Vagina (tissue), 2 donors: ENCODE measurements around the gene SFMBT2.

Experiments used
- CTCF ChIP-seq, 3 experiments: fragments of 450-650 bp in 2 of 3; fragments of 200-600 bp in 1 of 3; sonication (generic) in 1 of 3; IDR thresholded peaks; one replicate each; pipeline ENCODE4 v1.5.1; 2017 to 2019; ENCODE audit warnings: antibody characterized with exemption in 3 of 3, mild to moderate bottlenecking in 2 of 3, moderate library complexity in 2 of 3
- POLR2A ChIP-seq, 2 donors: fragments of 450-650 bp; IDR thresholded peaks; one replicate each; pipeline ENCODE4 v1.6.1; 2017; ENCODE audit warnings: antibody characterized with exemption in 2 of 2, mild to moderate bottlenecking in 2 of 2, moderate library complexity in 2 of 2
- POLR2AphosphoS5 ChIP-seq, 2 donors: sonication (generic); formaldehyde crosslinking; IDR thresholded peaks; one replicate each; pipeline ENCODE4 v1.9.0; 2017; ENCODE audit warnings: antibody characterized with exemption in 2 of 2, mild to moderate bottlenecking in 2 of 2, low read depth in 1 of 2; ENCODE audit not compliant: insufficient read depth in 1 of 2

GRCh38 chr10:7171825-7172224, 239.0 kb downstream of the SFMBT2 start:
- TF ChIP-seq CTCF (IDR thresholded peaks at IDR 0.05) (no peak), POLR2AphosphoS5 (IDR thresholded peaks at IDR 0.05; ENCODE audit: insufficient read depth in 1 of 2, low read depth in 1 of 2) (no peak), POLR2A (IDR thresholded peaks at IDR 0.05) (no peak)
